K562 (cell line): ENCODE data around the gene BCL2A1. TPM values are rescaled to one million over a fixed set of nuclear protein-coding genes. Genes with fewer than 3 reads are reported as not detected.

ENCODE experiments used
- ATAC-seq: fragments of 200-7000 bp; cut with Tn5 transposase; 3 replicates; pipeline ENCODE4 v1.9.1; 2020; ENCODE audit warnings: moderate library complexity
- BruUV-seq: library from RNA; stranded (reverse); fragments of 400-500 nt; replicated peaks from 2 replicates; lab custom pipeline; 2021; lab: Mats Ljungman, UMichigan
- CTCF ChIA-PET: fragments of 300-600 bp; formaldehyde crosslinking; extraction: SDS; loops from one replicate; lab custom pipeline; 2021; ENCODE audit warnings: low intra/inter-chr PET ratio; lab: Yijun Ruan, JAX
- POLR2A ChIA-PET: fragments of 300-600, 350-650 bp; sonication (Branson Sonifier 250); formaldehyde crosslinking; extraction: SDS; loops from one replicate; lab custom pipeline; 2021; ENCODE audit warnings: antibody characterized with exemption, inconsistent platforms; lab: Yijun Ruan, JAX
- DNase-seq, 4 experiments: peaks; one replicate each; pipeline versions ENCODE4 v3.0.0 to v3.0.0-alpha.2; 2011 to 2018; ENCODE audit warnings: low spot score in 3 of 4, mixed read lengths in 3 of 4; ENCODE audit errors: extremely low read depth in 1 of 4
- FAIRE-seq: peaks from 2 replicates; lab custom pipeline; 2011; peaks lifted over from hg19 to GRCh38; lab: Jason Lieb, UNC
- H2AFZ ChIP-seq: 2 replicates; pipeline ENCODE4 v1.6.0; 2011; ENCODE audit warnings: low read depth, low read length, control low read depth, inconsistent platforms
- H3K27ac ChIP-seq: fragments of 200-600 bp; 3 replicates; pipeline ENCODE4 v1.8.0; 2011; ENCODE audit warnings: low read depth, mild to moderate bottlenecking, control low read depth, inconsistent platforms, low read length, moderate library complexity, mixed read lengths; ENCODE audit errors: extremely low read depth
- H3K27me3 ChIP-seq, 2 experiments: fragments of 300-600 bp in 1 of 2; 2 replicates in 1 of 2; 3 replicates in 1 of 2; pipeline versions ENCODE4 v1.6.0 to v1.8.0; 2011; ENCODE audit warnings: inconsistent platforms in 2 of 2, low read length in 2 of 2, mild to moderate bottlenecking in 1 of 2, mixed read lengths in 1 of 2, moderate library complexity in 1 of 2; ENCODE audit not compliant: control insufficient read depth in 2 of 2, insufficient read depth in 2 of 2
- H3K36me3 ChIP-seq: fragments of 300-600 bp; 3 replicates; pipeline ENCODE4 v1.8.0; 2011; ENCODE audit warnings: mild to moderate bottlenecking, low read length, inconsistent platforms; ENCODE audit not compliant: control insufficient read depth, insufficient read depth
- H3K4me1 ChIP-seq, 2 experiments: fragments of 200-600 bp in 1 of 2; replicated peaks in 1 of 2; 2 replicates in 1 of 2; 3 replicates in 1 of 2; pipeline versions ENCODE4 v1.5.1 to v1.8.0; 2011; ENCODE audit warnings: inconsistent platforms in 2 of 2, low read length in 2 of 2, mild to moderate bottlenecking in 1 of 2, mixed read lengths in 1 of 2, moderate library complexity in 1 of 2; ENCODE audit not compliant: control insufficient read depth in 2 of 2, insufficient read depth in 2 of 2
- H3K4me2 ChIP-seq: 2 replicates; pipeline ENCODE4 v1.6.1; 2011; ENCODE audit warnings: low read length, control low read depth, inconsistent platforms, mixed read lengths; ENCODE audit not compliant: insufficient read depth
- H3K4me3 ChIP-seq: fragments of 200-600 bp; sonication (generic), shearing (Covaris generic); 2 replicates; pipeline ENCODE4 v1.5.1; 2016; ENCODE audit warnings: control low read depth, inconsistent platforms
- H3K79me2 ChIP-seq: fragments of 200-600 bp; 3 replicates; pipeline ENCODE4 v1.8.0; 2011; ENCODE audit warnings: low read length, inconsistent platforms; ENCODE audit not compliant: control insufficient read depth, insufficient read depth
- H3K9ac ChIP-seq, 2 experiments: 2 replicates each; pipeline versions ENCODE4 v1.6.0 to v1.6.1; 2011; ENCODE audit warnings: low read depth in 2 of 2, low read length in 2 of 2, control low read depth in 1 of 2, inconsistent platforms in 1 of 2, mild to moderate bottlenecking in 1 of 2, mixed read lengths in 1 of 2; ENCODE audit not compliant: insufficient read depth in 1 of 2
- H3K9me1 ChIP-seq: one replicate; pipeline ENCODE4 v1.6.0; 2011; ENCODE audit warnings: inconsistent platforms, mild to moderate bottlenecking, low read length, moderate library complexity; ENCODE audit not compliant: control insufficient read depth, insufficient read depth
- H3K9me3 ChIP-seq: replicated peaks from 2 replicates; pipeline ENCODE4 v1.5.1; 2011; ENCODE audit warnings: low read depth, low read length, inconsistent platforms; ENCODE audit not compliant: control insufficient read depth, insufficient read depth
- H4K20me1 ChIP-seq: replicated peaks from 2 replicates; pipeline ENCODE4 v1.6.1; 2011; ENCODE audit warnings: low read length, inconsistent platforms, mixed read lengths; ENCODE audit not compliant: control insufficient read depth, insufficient read depth
- BMI1 ChIP-seq: fragments of 150-350 bp; IDR thresholded peaks from 2 replicates; pipeline ENCODE4 v1.6.1; 2014; ENCODE audit warnings: low read length
- DNMT1 ChIP-seq: fragments of 450-650 bp; IDR thresholded peaks from 2 replicates; pipeline ENCODE4 v1.6.1; 2016; ENCODE audit warnings: antibody characterized with exemption, mild to moderate bottlenecking
- GABPB2 ChIP-seq: fragments of 250-450 bp; sonication (Bioruptor Pico); conservative IDR thresholded peaks from 2 replicates; pipeline ENCODE4 v1.5.1; 2021; ENCODE audit warnings: mild to moderate bottlenecking
- MLLT1 ChIP-seq, 2 experiments: fragments of 450-650 bp; IDR thresholded peaks; 2 replicates each; pipeline ENCODE4 v1.6.1; 2016
- PHB2 ChIP-seq: fragments of 450-650 bp; IDR thresholded peaks from 2 replicates; pipeline ENCODE4 v1.6.1; 2017; ENCODE audit warnings: low read depth
- POLR2A ChIP-seq: fragments of 450-650 bp; conservative IDR thresholded peaks from 2 replicates; pipeline ENCODE4 v1.6.1; 2016
- POLR2G ChIP-seq: fragments of 200-400 bp; formaldehyde crosslinking; IDR thresholded peaks from 2 replicates; pipeline ENCODE4 v1.6.1; 2017; ENCODE audit warnings: low read depth, mild to moderate bottlenecking, antibody characterized with exemption, low read length, moderate library complexity
- RBFOX2 ChIP-seq: fragments of 200-400 bp; formaldehyde crosslinking; IDR thresholded peaks from 2 replicates; pipeline ENCODE4 v1.6.1; 2017; ENCODE audit warnings: low read depth, mild to moderate bottlenecking, low read length, moderate library complexity
- RBM34 ChIP-seq: fragments of 200-400 bp; formaldehyde crosslinking; IDR thresholded peaks from 2 replicates; pipeline ENCODE4 v1.6.1; 2018; ENCODE audit warnings: low read length, borderline replicate concordance; ENCODE audit not compliant: insufficient read depth
- SAFB2 ChIP-seq: fragments of 200-400 bp; formaldehyde crosslinking; IDR thresholded peaks from 2 replicates; pipeline ENCODE4 v1.6.1; 2018; ENCODE audit warnings: borderline replicate concordance, low read length, low read depth, moderate library complexity; ENCODE audit not compliant: severe bottlenecking
- SIRT6 ChIP-seq: IDR thresholded peaks from one replicate; pipeline ENCODE4 v1.6.1; 2012; ENCODE audit warnings: low read depth, mild to moderate bottlenecking, control low read depth, inconsistent platforms, low read length, moderate library complexity
- SLC30A9 ChIP-seq: fragments of 250-450 bp; sonication (Bioruptor Pico); IDR thresholded peaks from 2 replicates; pipeline ENCODE4 v1.8.0; 2022; ENCODE audit warnings: mild to moderate bottlenecking, moderate library complexity
- SMARCC2 ChIP-seq: fragments of 450-650 bp; IDR thresholded peaks from 2 replicates; pipeline ENCODE4 v1.6.1; 2017; ENCODE audit warnings: antibody characterized with exemption, moderate library complexity, mild to moderate bottlenecking, low read depth
- ZBTB33 ChIP-seq: sonication (generic); formaldehyde crosslinking; IDR thresholded peaks from 2 replicates; pipeline ENCODE4 v1.8.1; 2023; ENCODE audit warnings: mild to moderate bottlenecking, missing genetic modification reagents
- ZNF224 ChIP-seq: sonication (generic); formaldehyde crosslinking; IDR thresholded peaks from 2 replicates; pipeline ENCODE4 v1.8.0; 2022; ENCODE audit warnings: mild to moderate bottlenecking, missing genetic modification reagents
- ZNF23 ChIP-seq: fragments of 250-450 bp; sonication (Bioruptor Pico); IDR thresholded peaks from 2 replicates; pipeline ENCODE4 v1.4.0; 2020; ENCODE audit warnings: mild to moderate bottlenecking
- WGBS: fragments of 100-300 bp; shearing (Covaris generic); methylation state at CpG from one replicate; pipeline ENCODE4 v1.1.6; 2016; ENCODE audit warnings: low coverage, mixed read lengths; ENCODE audit not compliant: insufficient coverage; ENCODE audit errors: missing lambda C conversion rate; 5-methylcytosine and 5-hydroxymethylcytosine counted together
- in situ Hi-C: fragments of 300-500 bp; cut with MboI; formaldehyde crosslinking; loops from 4 replicates; pipeline ENCODE4 v1.15.0; 2018; ENCODE audit warnings: inconsistent platforms, mixed read lengths
- intact Hi-C: fragments of 100-400 bp; cut with micrococcal nuclease; formaldehyde crosslinking; loops from 2 replicates; pipeline ENCODE4 v1.14.2; 2022
- polyA plus RNA-seq, 8 experiments: library from polyadenylated mRNA; depleted of rRNA in 4 of 8; stranded (reverse) in 5 of 8; unstranded in 3 of 8; fragments of >200 nt; fragmentation: Nextera tagmentation in 2 of 8; fragmentation: Illumina TruSeq in 1 of 8; extraction: Ambion mirVana in 2 of 8; extraction: Trizol in 1 of 8; gene quantifications; 2 replicates each; pipeline versions ENCODE4 v1.2.1 to v1.2.3, GENCODE V29; 2011 to 2014; ENCODE audit warnings: inconsistent platforms in 1 of 8, missing spikeins in 1 of 8
- total RNA-seq, 7 experiments: library from RNA; depleted of rRNA in 6 of 7; stranded (reverse); fragments of >200 nt in 6 of 7; fragmentation: Illumina TruSeq in 2 of 7; extraction: Trizol in 2 of 7; gene quantifications; 2 replicates each; pipeline versions ENCODE4 v1.2.1 to v1.2.3, GENCODE V29; 2011 to 2021; ENCODE audit warnings: low replicate concordance in 1 of 7
- TF ChIP-seq, protein P1 (sequence below): fragments of 450-650 bp; formaldehyde crosslinking; IDR thresholded peaks from 2 replicates; pipeline ENCODE4 v1.4.0; 2020; ENCODE audit warnings: mild to moderate bottlenecking

Gene BCL2A1
- total and polyA plus RNA-seq, 9 of the 15 experiments (the other 6 are each of a cell fraction or from before 2014, with no cell fraction given): 0.11 to 1.2 (median 0.25) TPM; not detected in 4

GRCh38 chr15:79919090-79919748, 51.8 kb downstream of the BCL2A1 start:
- BruUV-seq: no TSS peak

More at GRCh38 chr15:79919090-79919748, 51.8 kb downstream of the BCL2A1 start:
- Histone ChIP-seq H3K27ac (no peak overlapping the region), H3K4me1 (peaks cover 8 to 16% of the 10 kb centered on the region in 2 experiments; a peak in 4 of 5 replicates), H3K27me3 (no peaks in the 10 kb centered on the region), H2AFZ (no peak overlapping the region), H3K9ac (no peak overlapping the region), H3K9me1 (no peaks in the 10 kb centered on the region), H3K79me2 (peaks cover 31% of the 10 kb centered on the region), H3K4me2 (no peak overlapping the region), H3K9me3 (peaks cover 47% of the 10 kb centered on the region), H3K4me3 (no peak overlapping the region), H4K20me1 (no peaks in the 10 kb centered on the region), H3K36me3 (peaks cover 38% of the 10 kb centered on the region; the same call in 2 of the 3 replicates)
- ChIA-PET POLR2A (interaction anchor here (0.6 kb wide), 1 partner anchor 23 kb away, joined by 4 read pairs; the partner anchor contains the start of gene MTHFS), CTCF (no interaction called here)
- WGBS: 95% methylated on average over 24 of the region's 27 CpGs
- TF ChIP-seq DNMT1 (no peak), GABPB2 (CRISPR knock-in tag) (no peak), POLR2A (peak; percentile 44), ZBTB33 (CRISPR knock-in tag) (peak; percentile 70), BMI1 (no peak), PHB2 (no peak), SMARCC2 (no peak), ZNF23 (CRISPR knock-in tag) (no peak), RBM34 (no peak), POLR2G (peak; percentile 64), ZNF224 (no peak), SIRT6 (no peak), SLC30A9 (CRISPR knock-in tag) (no peak), MLLT1 (IDR thresholded peaks at IDR 0.05) (no peak), SAFB2 (no peak), RBFOX2 (peak; percentile 61)
- TF ChIP-seq, protein P1, sequence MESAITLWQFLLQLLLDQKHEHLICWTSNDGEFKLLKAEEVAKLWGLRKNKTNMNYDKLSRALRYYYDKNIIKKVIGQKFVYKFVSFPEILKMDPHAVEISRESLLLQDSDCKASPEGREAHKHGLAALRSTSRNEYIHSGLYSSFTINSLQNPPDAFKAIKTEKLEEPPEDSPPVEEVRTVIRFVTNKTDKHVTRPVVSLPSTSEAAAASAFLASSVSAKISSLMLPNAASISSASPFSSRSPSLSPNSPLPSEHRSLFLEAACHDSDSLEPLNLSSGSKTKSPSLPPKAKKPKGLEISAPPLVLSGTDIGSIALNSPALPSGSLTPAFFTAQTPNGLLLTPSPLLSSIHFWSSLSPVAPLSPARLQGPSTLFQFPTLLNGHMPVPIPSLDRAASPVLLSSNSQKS (CRISPR knock-in tag): no peak
- in situ Hi-C loops (no loop called here), intact Hi-C loops (no loop called here)
- FAIRE-seq: no peak
- no peak for DNase-seq
- ATAC-seq: no peak
